A549 (cell line): ENCODE data around the gene BNIPL. TPM values are rescaled to one million over a fixed set of nuclear protein-coding genes. Genes with fewer than 3 reads are reported as not detected.

Experiments used
- ATAC-seq, 2 experiments: fragments of 200-7000 bp in 1 of 2; fragments of >200 bp in 1 of 2; cut with Nextera tagmentation in 1 of 2; cut with Tn5 transposase in 1 of 2; 3 replicates each; pipeline versions ENCODE4 v1.8.0 to v1.9.1; 2018 to 2020; ENCODE audit warnings: mild to moderate bottlenecking in 1 of 2, moderate library complexity in 1 of 2
- CTCF ChIA-PET: fragments of 300-600 bp; sonication (Branson Sonifier 250); formaldehyde crosslinking; extraction: SDS; loops from one replicate; lab custom pipeline; 2021; ENCODE audit warnings: antibody characterized with exemption, inconsistent platforms; lab: Yijun Ruan, JAX
- POLR2A ChIA-PET: fragments of 350-600 bp; formaldehyde crosslinking; extraction: SDS; loops from one replicate; lab custom pipeline; 2021; ENCODE audit warnings: antibody characterized with exemption, inconsistent platforms; lab: Yijun Ruan, JAX
- DNase-seq, 2 experiments: peaks; one replicate each; pipeline versions ENCODE4 v3.0.0 to v3.0.0-alpha.2; 2011 to 2016; ENCODE audit warnings: low read depth in 1 of 2, low spot score in 1 of 2
- FAIRE-seq: peaks from 2 replicates; lab custom pipeline; 2011; peaks lifted over from hg19 to GRCh38; lab: Jason Lieb, UNC
- H3K27ac ChIP-seq, 2 experiments: fragments of >200 bp; sonication (Bioruptor Twin); formaldehyde crosslinking; 3 replicates each; pipeline ENCODE4 v1.5.1; 2016 to 2017
- H3K4me1 ChIP-seq: fragments of >200 bp; sonication (Bioruptor Twin); formaldehyde crosslinking; 3 replicates; pipeline ENCODE4 v1.6.1; 2016
- H3K4me2 ChIP-seq: fragments of >200 bp; sonication (Bioruptor Twin); formaldehyde crosslinking; 3 replicates; pipeline ENCODE4 v1.6.1; 2016
- H3K4me3 ChIP-seq: fragments of >200 bp; sonication (Bioruptor Twin); formaldehyde crosslinking; 3 replicates; pipeline ENCODE4 v1.5.1; 2016
- H3K9me3 ChIP-seq: fragments of >200 bp; sonication (Bioruptor Twin); formaldehyde crosslinking; 3 replicates; pipeline ENCODE4 v1.6.1; 2016
- BHLHE40 ChIP-seq: IDR thresholded peaks from 2 replicates; pipeline ENCODE4 v1.6.1; 2012; ENCODE audit warnings: low read depth, low read length, inconsistent platforms
- CBX8 ChIP-seq: fragments of 200-600 bp; sonication (generic); IDR thresholded peaks from 2 replicates; pipeline ENCODE4 v1.6.1; 2016
- CHD2 ChIP-seq: fragments of 150-350 bp; IDR thresholded peaks from 2 replicates; pipeline ENCODE4 v1.6.1; 2014; ENCODE audit warnings: low read length; ENCODE audit not compliant: partially characterized antibody
- EHF ChIP-seq: fragments of 250-450 bp; sonication (Bioruptor Pico); IDR thresholded peaks from 2 replicates; pipeline ENCODE4 v1.5.0; 2020; ENCODE audit warnings: mild to moderate bottlenecking
- EHMT2 ChIP-seq: fragments of 200-600 bp; sonication (generic); IDR thresholded peaks from 2 replicates; pipeline ENCODE4 v1.6.1; 2016; ENCODE audit warnings: antibody characterized with exemption, low read depth, mild to moderate bottlenecking, moderate library complexity
- ESRRA ChIP-seq: fragments of 150-350 bp; IDR thresholded peaks from 2 replicates; pipeline ENCODE4 v1.6.1; 2014; ENCODE audit warnings: mild to moderate bottlenecking, low read length, borderline replicate concordance
- FOSB ChIP-seq: fragments of 250-450 bp; sonication (Bioruptor Pico); IDR thresholded peaks from 2 replicates; pipeline ENCODE4 v1.5.0; 2020; ENCODE audit warnings: mild to moderate bottlenecking, moderate library complexity
- FOXS1 ChIP-seq: fragments of 250-450 bp; sonication (Bioruptor Pico); IDR thresholded peaks from 2 replicates; pipeline ENCODE4 v1.5.0; 2020; ENCODE audit warnings: mild to moderate bottlenecking, moderate library complexity
- HDAC2 ChIP-seq: fragments of 200-600 bp; sonication (generic); IDR thresholded peaks from 2 replicates; pipeline ENCODE4 v1.6.1; 2016
- JUN ChIP-seq, 2 experiments: fragments of >200 bp; sonication (Bioruptor Twin); formaldehyde crosslinking; IDR thresholded peaks; 2 replicates in 1 of 2; 3 replicates in 1 of 2; pipeline ENCODE4 v1.6.1; 2016 to 2017
- KDM1A ChIP-seq: fragments of 200-600 bp; sonication (generic); IDR thresholded peaks from 2 replicates; pipeline ENCODE4 v1.6.1; 2016; ENCODE audit warnings: low read depth, mild to moderate bottlenecking
- MAFK ChIP-seq: fragments of 450-650 bp; IDR thresholded peaks from 2 replicates; pipeline ENCODE4 v1.6.1; 2014; ENCODE audit not compliant: partially characterized antibody
- MYC ChIP-seq: IDR thresholded peaks from 2 replicates; pipeline ENCODE4 v1.6.1; 2012; ENCODE audit warnings: mild to moderate bottlenecking, inconsistent platforms, low read length, improper control_type of control experiment, borderline replicate concordance
- NFE2L2 ChIP-seq: fragments of 150-350 bp; conservative IDR thresholded peaks from 2 replicates; pipeline ENCODE4 v1.6.1; 2014; ENCODE audit warnings: low read length
- NPAS2 ChIP-seq: fragments of 250-450 bp; sonication (Bioruptor Pico); IDR thresholded peaks from 2 replicates; pipeline ENCODE4 v1.8.0; 2022; ENCODE audit warnings: mild to moderate bottlenecking, moderate library complexity, borderline replicate concordance
- NR3C1 ChIP-seq: fragments of >200 bp; sonication (Bioruptor Twin); formaldehyde crosslinking; IDR thresholded peaks from 3 replicates; pipeline ENCODE4 v1.6.1; 2017
- POLR2AphosphoS2 ChIP-seq: conservative IDR thresholded peaks from 2 replicates; pipeline ENCODE4 v1.6.1; 2012; ENCODE audit warnings: low read length, improper control_type of control experiment, inconsistent platforms
- RCOR1 ChIP-seq: fragments of 150-350 bp; IDR thresholded peaks from 2 replicates; pipeline ENCODE4 v1.6.1; 2014; ENCODE audit warnings: antibody characterized with exemption, low read length, low read depth
- RFX5 ChIP-seq: fragments of 450-650 bp; IDR thresholded peaks from 2 replicates; pipeline ENCODE4 v1.7.1; 2014; ENCODE audit warnings: antibody characterized with exemption, mild to moderate bottlenecking, moderate library complexity
- SREBF2 ChIP-seq: fragments of 450-650 bp; IDR thresholded peaks from 2 replicates; pipeline ENCODE4 v1.6.1; 2014; ENCODE audit warnings: mild to moderate bottlenecking, moderate library complexity
- TFCP2L1 ChIP-seq: fragments of 250-450 bp; sonication (Bioruptor Pico); IDR thresholded peaks from 2 replicates; pipeline ENCODE4 v1.5.0; 2021; ENCODE audit warnings: mild to moderate bottlenecking
- TP53 ChIP-seq: fragments of 250-450 bp; sonication (Bioruptor Pico); IDR thresholded peaks from 2 replicates; pipeline ENCODE4 v1.5.0; 2021; ENCODE audit warnings: mild to moderate bottlenecking, moderate library complexity
- ZNF302 ChIP-seq: fragments of 250-450 bp; sonication (Bioruptor Pico); IDR thresholded peaks from 2 replicates; pipeline ENCODE4 v1.9.0; 2021; ENCODE audit warnings: inconsistent platforms, mild to moderate bottlenecking, moderate library complexity
- ZSCAN20 ChIP-seq: fragments of 250-450 bp; sonication (Bioruptor Pico); IDR thresholded peaks from 2 replicates; pipeline ENCODE4 v1.8.0; 2022; ENCODE audit warnings: mild to moderate bottlenecking, moderate library complexity
- WGBS: methylation state at CpG from one replicate; pipeline ENCODE4 v1.1.6; 2017; ENCODE audit errors: missing lambda C conversion rate; 5-methylcytosine and 5-hydroxymethylcytosine counted together
- polyA plus RNA-seq, 4 experiments: library from polyadenylated mRNA; depleted of rRNA in 3 of 4; stranded (reverse); fragments of >200 nt; fragmentation: RNase III in 1 of 4; extraction: RNeasy Plus Mini Kit Qiagen cat#74134 plus additional on column Dnase treatment in 1 of 4; gene quantifications; 2 replicates in 3 of 4; 3 replicates in 1 of 4; pipeline ENCODE4 v1.2.3, GENCODE V29; 2011 to 2017
- TF ChIP-seq, protein P1 (sequence below): fragments of 200-600 bp; sonication (generic); IDR thresholded peaks from 2 replicates; pipeline ENCODE4 v1.6.1; 2016; ENCODE audit warnings: antibody characterized with exemption, mild to moderate bottlenecking, moderate library complexity
- TF ChIP-seq, protein P2 (sequence below): fragments of 250-450 bp; sonication (Bioruptor Pico); IDR thresholded peaks from 2 replicates; pipeline ENCODE4 v1.5.0; 2020; ENCODE audit warnings: low read depth, mild to moderate bottlenecking, moderate library complexity
- TF ChIP-seq, protein P3 (sequence below): fragments of 150-350 bp; IDR thresholded peaks from 2 replicates; pipeline ENCODE4 v1.6.1; 2014; ENCODE audit warnings: low read depth, mild to moderate bottlenecking, low read length

The BNIPL gene
- polyA plus RNA-seq, 2 of the 4 experiments (the other 2 are of a cell fraction) = 0.22 to 0.30 TPM

DNA sequence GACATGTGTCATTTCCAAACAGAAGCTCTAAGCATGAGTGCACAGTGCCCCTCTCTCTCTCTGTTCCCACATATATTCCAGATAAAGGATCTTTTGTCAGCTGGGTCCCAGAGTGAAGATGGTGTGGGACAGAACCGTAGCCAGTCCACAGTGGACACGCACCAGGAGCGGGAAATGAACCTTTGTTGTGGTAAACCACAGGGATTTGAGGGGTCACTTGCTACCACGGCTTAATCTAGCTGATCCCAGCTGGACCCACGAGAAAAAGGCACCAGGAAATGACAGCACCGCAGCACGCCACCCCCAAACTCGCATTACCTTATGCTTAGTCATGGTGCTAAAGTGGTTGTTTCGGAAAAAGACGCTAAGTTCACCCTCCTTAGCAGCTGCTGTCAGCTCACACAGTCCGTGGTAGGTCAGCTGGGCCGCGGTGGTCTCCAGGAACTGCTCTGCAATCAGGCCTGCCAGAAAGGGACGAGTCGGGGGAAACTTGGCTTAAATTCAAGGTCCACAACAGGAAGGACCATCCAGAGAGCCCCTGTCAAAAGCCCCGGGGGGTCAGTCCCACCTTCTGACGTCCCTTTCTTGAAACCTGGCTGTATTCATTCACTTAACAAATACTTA is 37.2 kb upstream of the BNIPL start:
- DNase-seq (no peak), FAIRE-seq (no peak), ATAC-seq (no peak)
- Histone ChIP-seq H3K9me3 (no peaks in the 10 kb centered on the region), H3K27ac (no peak overlapping the region), H3K4me1 (0 out of 3 replicates have a peak, but pooled peaks cover 4% of the 10 kb centered on the region), H3K4me2 (no peak overlapping the region), H3K4me3 (no peak overlapping the region)
- ChIA-PET POLR2A (no interaction called here), CTCF (interaction anchor here (0.6 to 26.8 kb wide), 8 partner anchors 3 to 322 kb away, joined by 3 to 586 read pairs (median 4); partner anchors contain the start of genes ANXA9, C1orf56, CERS2 and MINDY1)
- 85% methylated on average over 17 of the region's 17 CpGs for WGBS
- no peak for TF ChIP-seq RFX5
- TF ChIP-seq TFCP2L1 = no peak
- no peak for TF ChIP-seq FOSB

DNA sequence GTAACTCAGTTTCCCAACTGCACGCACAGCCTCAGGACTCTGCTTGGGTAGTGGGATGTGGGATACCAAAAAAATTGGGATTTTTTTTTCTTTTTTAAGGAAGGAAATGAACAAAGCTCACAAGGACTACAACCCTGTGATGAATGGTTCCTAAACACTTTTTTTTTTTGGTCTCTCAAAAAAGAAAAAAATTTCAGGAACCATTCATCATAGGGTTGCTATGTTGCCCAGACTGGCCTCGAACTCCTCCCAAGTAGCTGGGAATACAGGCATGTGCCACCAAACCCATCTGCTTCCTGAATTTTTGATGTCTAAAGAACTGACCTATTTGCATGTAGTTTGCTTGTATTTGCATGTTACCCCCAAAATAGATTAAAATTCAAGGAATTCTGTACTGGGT is 36.5 kb upstream of the BNIPL start:
- Histone ChIP-seq H3K4me3 (no peak overlapping the region), H3K4me2 (no peak overlapping the region), H3K4me1 (0 out of 3 replicates have a peak, but pooled peaks cover 4% of the 10 kb centered on the region), H3K9me3 (no peaks in the 10 kb centered on the region), H3K27ac (no peak overlapping the region)
- no peak for FAIRE-seq
- no peak for ATAC-seq
- no peak for DNase-seq
- WGBS = 84% methylated on average over 2 of the region's 2 CpGs
- ChIA-PET POLR2A (no interaction called here), CTCF (interaction anchor here (0.6 to 24.0 kb wide), 6 partner anchors 14 to 323 kb away, joined by 3 to 586 read pairs (median 4); partner anchors contain the start of genes ANXA9 and CERS2)
- TF ChIP-seq, protein P1, sequence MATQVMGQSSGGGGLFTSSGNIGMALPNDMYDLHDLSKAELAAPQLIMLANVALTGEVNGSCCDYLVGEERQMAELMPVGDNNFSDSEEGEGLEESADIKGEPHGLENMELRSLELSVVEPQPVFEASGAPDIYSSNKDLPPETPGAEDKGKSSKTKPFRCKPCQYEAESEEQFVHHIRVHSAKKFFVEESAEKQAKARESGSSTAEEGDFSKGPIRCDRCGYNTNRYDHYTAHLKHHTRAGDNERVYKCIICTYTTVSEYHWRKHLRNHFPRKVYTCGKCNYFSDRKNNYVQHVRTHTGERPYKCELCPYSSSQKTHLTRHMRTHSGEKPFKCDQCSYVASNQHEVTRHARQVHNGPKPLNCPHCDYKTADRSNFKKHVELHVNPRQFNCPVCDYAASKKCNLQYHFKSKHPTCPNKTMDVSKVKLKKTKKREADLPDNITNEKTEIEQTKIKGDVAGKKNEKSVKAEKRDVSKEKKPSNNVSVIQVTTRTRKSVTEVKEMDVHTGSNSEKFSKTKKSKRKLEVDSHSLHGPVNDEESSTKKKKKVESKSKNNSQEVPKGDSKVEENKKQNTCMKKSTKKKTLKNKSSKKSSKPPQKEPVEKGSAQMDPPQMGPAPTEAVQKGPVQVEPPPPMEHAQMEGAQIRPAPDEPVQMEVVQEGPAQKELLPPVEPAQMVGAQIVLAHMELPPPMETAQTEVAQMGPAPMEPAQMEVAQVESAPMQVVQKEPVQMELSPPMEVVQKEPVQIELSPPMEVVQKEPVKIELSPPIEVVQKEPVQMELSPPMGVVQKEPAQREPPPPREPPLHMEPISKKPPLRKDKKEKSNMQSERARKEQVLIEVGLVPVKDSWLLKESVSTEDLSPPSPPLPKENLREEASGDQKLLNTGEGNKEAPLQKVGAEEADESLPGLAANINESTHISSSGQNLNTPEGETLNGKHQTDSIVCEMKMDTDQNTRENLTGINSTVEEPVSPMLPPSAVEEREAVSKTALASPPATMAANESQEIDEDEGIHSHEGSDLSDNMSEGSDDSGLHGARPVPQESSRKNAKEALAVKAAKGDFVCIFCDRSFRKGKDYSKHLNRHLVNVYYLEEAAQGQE = no peak
- TF ChIP-seq KDM1A = no peak
- TF ChIP-seq, protein P2, sequence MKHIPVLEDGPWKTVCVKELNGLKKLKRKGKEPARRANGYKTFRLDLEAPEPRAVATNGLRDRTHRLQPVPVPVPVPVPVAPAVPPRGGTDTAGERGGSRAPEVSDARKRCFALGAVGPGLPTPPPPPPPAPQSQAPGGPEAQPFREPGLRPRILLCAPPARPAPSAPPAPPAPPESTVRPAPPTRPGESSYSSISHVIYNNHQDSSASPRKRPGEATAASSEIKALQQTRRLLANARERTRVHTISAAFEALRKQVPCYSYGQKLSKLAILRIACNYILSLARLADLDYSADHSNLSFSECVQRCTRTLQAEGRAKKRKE = no peak
- TF ChIP-seq CBX8 = no peak
- no peak for TF ChIP-seq NPAS2 (CRISPR knock-in tag)
- no peak for TF ChIP-seq ESRRA
- no peak for TF ChIP-seq SREBF2
- TF ChIP-seq NFE2L2 = no peak
- no peak for TF ChIP-seq JUN (IDR thresholded peaks at IDR 0.05)
- no peak for TF ChIP-seq RCOR1
- no peak for TF ChIP-seq TFCP2L1
- no peak for TF ChIP-seq ZSCAN20 (CRISPR knock-in tag)
- TF ChIP-seq FOSB = no peak
- TF ChIP-seq FOXS1 (CRISPR knock-in tag) = no peak
- no peak for TF ChIP-seq CHD2

DNA sequence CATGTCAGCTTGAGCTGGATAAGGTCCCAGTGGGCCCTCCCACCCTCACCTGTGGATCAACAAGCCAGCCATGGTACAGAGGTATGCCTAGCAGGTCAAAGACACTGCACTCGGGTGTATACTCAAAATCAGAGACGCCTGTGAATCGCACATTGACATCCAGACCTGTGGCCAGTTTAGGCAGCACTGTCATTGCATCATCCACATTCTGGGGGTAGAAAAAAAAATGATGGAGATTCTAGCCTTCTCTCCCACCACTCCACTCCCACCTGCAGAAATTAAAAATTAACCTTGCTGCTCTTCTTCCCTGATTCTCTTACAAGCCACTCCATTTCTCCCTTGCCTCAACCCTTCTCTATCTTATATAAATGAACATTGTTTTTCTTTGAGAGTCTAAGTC is 36.0 kb upstream of the BNIPL start:
- ATAC-seq = no peak
- no peak overlapping the region for H3K27ac ChIP-seq
- FAIRE-seq = no peak
- WGBS = 87% methylated on average over 3 of the region's 3 CpGs
- peaks cover 5% of the 10 kb centered on the region; the same call in 2 of the 3 replicates for H3K4me1 ChIP-seq
- POLR2A ChIA-PET = no interaction called here
- no peak overlapping the region for H3K4me3 ChIP-seq
- no peaks in the 10 kb centered on the region for H3K9me3 ChIP-seq
- H3K4me2 ChIP-seq = no peak overlapping the region
- TF ChIP-seq POLR2AphosphoS2 (no peak), EHMT2 (no peak), EHF (CRISPR knock-in tag) (no peak), BHLHE40 (no peak), NR3C1 (no peak), CBX8 (no peak), FOXS1 (CRISPR knock-in tag) (no peak), MYC (no peak), ZNF302 (CRISPR knock-in tag) (no peak), MAFK (no peak), TP53 (CRISPR knock-in tag) (no peak), RCOR1 (no peak), HDAC2 (no peak)
- TF ChIP-seq, protein P2 = no peak
- TF ChIP-seq, protein P3, sequence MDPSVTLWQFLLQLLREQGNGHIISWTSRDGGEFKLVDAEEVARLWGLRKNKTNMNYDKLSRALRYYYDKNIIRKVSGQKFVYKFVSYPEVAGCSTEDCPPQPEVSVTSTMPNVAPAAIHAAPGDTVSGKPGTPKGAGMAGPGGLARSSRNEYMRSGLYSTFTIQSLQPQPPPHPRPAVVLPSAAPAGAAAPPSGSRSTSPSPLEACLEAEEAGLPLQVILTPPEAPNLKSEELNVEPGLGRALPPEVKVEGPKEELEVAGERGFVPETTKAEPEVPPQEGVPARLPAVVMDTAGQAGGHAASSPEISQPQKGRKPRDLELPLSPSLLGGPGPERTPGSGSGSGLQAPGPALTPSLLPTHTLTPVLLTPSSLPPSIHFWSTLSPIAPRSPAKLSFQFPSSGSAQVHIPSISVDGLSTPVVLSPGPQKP = no peak
- CTCF ChIA-PET = interaction anchor here (0.6 to 24.0 kb wide), 3 partner anchors 15 to 78 kb away, joined by 4 to 586 read pairs (median 4); partner anchors contain the start of genes ANXA9 and CERS2
- DNase-seq = no peak
